GM23248 (cell line): ENCODE results near the gene DAB2IP. TPM values are rescaled to one million over a fixed set of nuclear protein-coding genes. Genes with fewer than 3 reads are reported as not detected.

Source experiments
- DNase-seq: peaks from one replicate; pipeline ENCODE4 v3.0.0-alpha.2; 2015
- H2AFZ ChIP-seq: fragments of 200-600 bp; sonication (generic); 2 replicates; pipeline ENCODE4 v1.6.1; 2016; ENCODE audit warnings: antibody characterized with exemption
- H3F3A ChIP-seq: fragments of 200-600 bp; sonication (generic); 2 replicates; pipeline ENCODE4 v1.6.1; 2016; ENCODE audit warnings: mild to moderate bottlenecking, antibody characterized with exemption, mixed run types; ENCODE audit not compliant: insufficient read depth
- H3K27ac ChIP-seq: fragments of 200-600 bp; sonication (generic); 2 replicates; pipeline ENCODE4 v1.5.1; 2016; ENCODE audit warnings: mild to moderate bottlenecking
- H3K27me3 ChIP-seq: fragments of 200-600 bp; sonication (generic); replicated peaks from 2 replicates; pipeline ENCODE4 v1.6.1; 2016; ENCODE audit warnings: mild to moderate bottlenecking; ENCODE audit not compliant: insufficient read depth
- H3K36me3 ChIP-seq: fragments of 200-600 bp; sonication (generic); 2 replicates; pipeline ENCODE4 v1.6.1; 2016; ENCODE audit warnings: low read depth, mild to moderate bottlenecking
- H3K4me1 ChIP-seq: fragments of 200-600 bp; sonication (generic); 2 replicates; pipeline ENCODE4 v1.6.1; 2016; ENCODE audit warnings: mild to moderate bottlenecking; ENCODE audit not compliant: insufficient read depth
- H3K4me2 ChIP-seq: fragments of 200-600 bp; sonication (generic); one replicate; pipeline ENCODE4 v1.6.1; 2016; ENCODE audit warnings: mild to moderate bottlenecking; ENCODE audit not compliant: unreplicated experiment
- H3K4me3 ChIP-seq: fragments of 200-600 bp; sonication (generic); 2 replicates; pipeline ENCODE4 v1.5.1; 2016; ENCODE audit warnings: mild to moderate bottlenecking
- H3K79me2 ChIP-seq: fragments of 200-600 bp; sonication (generic); 2 replicates; pipeline ENCODE4 v1.6.1; 2016; ENCODE audit warnings: mild to moderate bottlenecking; ENCODE audit not compliant: insufficient read depth
- H3K9ac ChIP-seq: fragments of 200-600 bp; sonication (generic); 2 replicates; pipeline ENCODE4 v1.6.1; 2016; ENCODE audit warnings: mild to moderate bottlenecking
- H3K9me2 ChIP-seq: fragments of 200-600 bp; sonication (generic); 2 replicates; pipeline ENCODE4 v1.6.1; 2016; ENCODE audit warnings: mixed run types, mild to moderate bottlenecking, moderate library complexity; ENCODE audit not compliant: insufficient read depth
- H3K9me3 ChIP-seq: fragments of 200-600 bp; sonication (generic); one replicate; pipeline ENCODE4 v1.6.1; 2017; ENCODE audit warnings: low read depth
- H4K20me1 ChIP-seq: fragments of 200-600 bp; sonication (generic); 2 replicates; pipeline ENCODE4 v1.6.0; 2016; ENCODE audit not compliant: insufficient read depth
- EZH2 ChIP-seq: fragments of 200-600 bp; sonication (generic); IDR thresholded peaks from 2 replicates; pipeline ENCODE4 v1.6.1; 2018; ENCODE audit warnings: antibody characterized with exemption, mild to moderate bottlenecking; ENCODE audit not compliant: insufficient read depth, poor library complexity, severe bottlenecking
- EZH2phosphoT487 ChIP-seq: fragments of 200-600 bp; sonication (generic); IDR thresholded peaks from 2 replicates; pipeline ENCODE4 v1.6.1; 2018; ENCODE audit warnings: antibody characterized with exemption, moderate library complexity, mild to moderate bottlenecking, low read depth; ENCODE audit not compliant: insufficient read depth
- WGBS, 2 experiments: methylation state at CpG; one replicate each; pipeline ENCODE4 v1.1.6; 2015 to 2017; ENCODE audit warnings: low lambda C conversion rate in 2 of 2, low coverage in 1 of 2; ENCODE audit errors: missing lambda C conversion rate in 2 of 2; 5-methylcytosine and 5-hydroxymethylcytosine counted together
- in situ Hi-C: fragments of 300-500 bp; cut with MboI; formaldehyde crosslinking; loops from 2 replicates; pipeline ENCODE4 v1.15.0; 2020
- polyA plus RNA-seq: library from polyadenylated mRNA; unstranded; fragments of >200 nt; fragmentation: Nextera tagmentation; extraction: Ambion mirVana; gene quantifications from 2 replicates; pipeline ENCODE4 v1.2.1, GENCODE V29; 2016
- total RNA-seq: library from RNA; depleted of rRNA; stranded (reverse); fragments of >200 nt; shearing (Covaris generic); gene quantifications from 2 replicates; pipeline ENCODE4 v1.2.3, GENCODE V29; 2014

Gene DAB2IP
- total and polyA plus RNA-seq, 2 experiments from 2014 or later = 2.6 to 19.7 TPM

GRCh38 chr9:121776001-121776738 is 124.7 kb downstream of the DAB2IP start:
- Histone ChIP-seq H3K36me3 (no peaks in the 10 kb centered on the region), H3K9me3 (no peaks in the 10 kb centered on the region), H3F3A (no peaks in the 10 kb centered on the region), H2AFZ (no peak overlapping the region), H3K4me3 (no peak overlapping the region), H3K4me1 (peaks cover 6% of the 10 kb centered on the region), H3K4me2 (no peak overlapping the region), H3K9ac (no peak overlapping the region), H4K20me1 (no peaks in the 10 kb centered on the region), H3K27ac (no peak overlapping the region), H3K79me2 (no peaks in the 10 kb centered on the region), H3K9me2 (no peaks in the 10 kb centered on the region), H3K27me3 (no peaks in the 10 kb centered on the region)
- DNase-seq = no peak
- 95% methylated on average over 23 of the region's 23 CpGs for WGBS, 2 experiments
- in situ Hi-C loops = no loop called here
- TF ChIP-seq EZH2phosphoT487 (no peak), EZH2 (no peak)

- TF ChIP-seq EZH2phosphoT487 (no peak), EZH2 (no peak)
- Histone ChIP-seq H3K4me2 (no peak overlapping the region), H3K9me3 (no peaks in the 10 kb centered on the region), H3K79me2 (no peaks in the 10 kb centered on the region), H3K4me1 (no peaks in the 10 kb centered on the region), H3K4me3 (no peak overlapping the region), H3F3A (no peaks in the 10 kb centered on the region), H3K9me2 (no peaks in the 10 kb centered on the region), H3K9ac (no peak overlapping the region), H3K36me3 (no peaks in the 10 kb centered on the region), H3K27ac (no peak overlapping the region), H2AFZ (no peak overlapping the region), H4K20me1 (no peaks in the 10 kb centered on the region), H3K27me3 (no peaks in the 10 kb centered on the region)
- in situ Hi-C loops = no loop called here
- DNase-seq = no peak
- WGBS, 2 experiments = 87 to 92% methylated on average over 8 of the region's 8 CpGs
These were observed 125.6 kb downstream of the DAB2IP start for GRCh38 chr9:121776739-121777637.

GRCh38 chr9:121778252-121779225 is 127.1 kb downstream of the DAB2IP start:
- Histone ChIP-seq H3K79me2 (no peaks in the 10 kb centered on the region), H3K9me2 (no peaks in the 10 kb centered on the region), H3K4me1 (no peaks in the 10 kb centered on the region), H3K4me2 (no peak overlapping the region), H3K9me3 (no peaks in the 10 kb centered on the region), H4K20me1 (no peaks in the 10 kb centered on the region), H3F3A (no peaks in the 10 kb centered on the region), H3K4me3 (no peak overlapping the region), H2AFZ (no peak overlapping the region), H3K36me3 (no peaks in the 10 kb centered on the region), H3K9ac (no peak overlapping the region), H3K27me3 (no peaks in the 10 kb centered on the region), H3K27ac (no peak overlapping the region)
- in situ Hi-C loops = no loop called here
- WGBS, 2 experiments = 83 to 97% methylated on average over 4 of the region's 4 CpGs
- TF ChIP-seq EZH2 (no peak), EZH2phosphoT487 (no peak)
- no peak for DNase-seq
